GM19463 (cell line): Measurements from ENCODE around the gene XG.
"Not testable (repeated sequence)": the region's sequence is repeated elsewhere in the genome, so short reads cannot be mapped to it uniquely, and the experiment has no call there.

Source experiments
- ATAC-seq: cut with Tn5 transposase; IDR thresholded peaks from one replicate; pipeline ENCODE4 v1.9.1; 2021; ENCODE audit warnings: mild to moderate bottlenecking, moderate library complexity; ENCODE audit not compliant: unreplicated experiment

XG gene

GRCh38 chrX:2751874-2752300 is at the start of gene XG:
Gene XG (plus strand): TSS chrX:2752040. CDS start chrX:2752275, 235 bp downstream.
- not testable (repeated sequence) for ATAC-seq

GRCh38 chrX:2703991-2704369 is 47.9 kb upstream of the XG start:
- no peak for ATAC-seq

GRCh38 chrX:2705046-2705832 is 46.6 kb upstream of the XG start:
- no peak for ATAC-seq

GRCh38 chrX:2707334-2707760 is 44.5 kb upstream of the XG start:
- peak; percentile 93 for ATAC-seq

GRCh38 chrX:2708021-2708420 is 43.8 kb upstream of the XG start:
- no peak for ATAC-seq

- ATAC-seq = no peak
These were observed 43.1 kb upstream of the XG start for GRCh38 chrX:2708592-2709188.

- no peak for ATAC-seq
These were observed 42.3 kb upstream of the XG start for GRCh38 chrX:2709556-2709955.

- no peak for ATAC-seq
These were observed 41.6 kb upstream of the XG start for GRCh38 chrX:2710041-2710840.

- no peak for ATAC-seq
These were observed 40.4 kb upstream of the XG start for GRCh38 chrX:2711441-2711840.

- ATAC-seq = no peak
These were observed 39.4 kb upstream of the XG start for GRCh38 chrX:2712428-2712827.

GRCh38 chrX:2712890-2713840 is 38.7 kb upstream of the XG start:
- no peak for ATAC-seq

GRCh38 chrX:2714551-2714950 is 37.3 kb upstream of the XG start:
- ATAC-seq = no peak

- no peak for ATAC-seq
These were observed 36.7 kb upstream of the XG start for GRCh38 chrX:2715066-2715600.

GRCh38 chrX:2717312-2717711 is 34.5 kb upstream of the XG start:
- ATAC-seq = no peak

- ATAC-seq = no peak
These were observed 33.0 kb upstream of the XG start for GRCh38 chrX:2718821-2719220.

- no peak for ATAC-seq
These were observed 31.9 kb upstream of the XG start for GRCh38 chrX:2719774-2720447.

- no peak for ATAC-seq
These were observed 28.5 kb upstream of the XG start for GRCh38 chrX:2723286-2723879.

- ATAC-seq = not testable (repeated sequence)
These were observed 24.6 kb upstream of the XG start for GRCh38 chrX:2727264-2727663.

GRCh38 chrX:2732076-2732475 is 19.8 kb upstream of the XG start:
- ATAC-seq = no peak
